Stimulated activated CD4-positive, alpha-beta T cell treated with anti-CD3 and anti-CD28 coated beads, Interleukin-12 subunit alpha, Interleukin-12 subunit beta, amount 100 ng/mL, for 4 hours (primary cell): ENCODE data around the gene MRPL36.

Experiments
- DNase-seq: peaks from one replicate; pipeline ENCODE4 v3.0.0-alpha.2; 2020

MRPL36 gene

DNA sequence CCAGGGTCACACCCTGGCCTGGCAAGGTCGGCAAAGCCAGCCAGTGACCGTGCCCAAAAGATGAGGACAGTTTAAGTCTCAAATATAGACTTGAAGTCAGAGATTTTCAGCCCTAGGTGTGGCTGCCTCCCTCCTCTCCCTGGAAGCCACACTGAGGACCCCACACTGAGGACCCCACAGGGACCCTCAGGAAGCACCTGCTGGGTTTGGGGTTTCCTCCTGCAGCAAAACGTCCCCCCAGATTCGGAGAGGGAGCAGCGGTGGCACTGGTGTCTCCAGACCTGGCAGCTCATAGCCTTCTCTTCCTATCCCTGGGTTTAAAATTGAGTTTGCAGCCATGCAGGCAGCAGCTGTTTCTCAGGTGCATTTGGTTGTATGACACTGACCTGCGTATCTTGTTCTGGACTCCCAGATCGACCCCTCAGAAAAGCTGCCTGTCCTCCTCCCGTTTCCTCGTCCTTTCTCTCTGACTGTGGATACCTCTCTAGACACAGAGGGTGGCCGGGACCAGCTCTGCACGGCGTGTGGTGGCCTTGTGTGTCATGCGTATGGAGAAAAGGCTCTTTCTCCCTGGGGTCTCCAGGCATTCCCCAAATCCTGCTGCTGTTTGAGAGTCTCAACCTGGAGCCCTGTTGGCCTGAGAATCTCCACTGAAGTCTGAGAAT, 36.6 kb downstream of the MRPL36 start:
- DNase-seq = no peak

DNA sequence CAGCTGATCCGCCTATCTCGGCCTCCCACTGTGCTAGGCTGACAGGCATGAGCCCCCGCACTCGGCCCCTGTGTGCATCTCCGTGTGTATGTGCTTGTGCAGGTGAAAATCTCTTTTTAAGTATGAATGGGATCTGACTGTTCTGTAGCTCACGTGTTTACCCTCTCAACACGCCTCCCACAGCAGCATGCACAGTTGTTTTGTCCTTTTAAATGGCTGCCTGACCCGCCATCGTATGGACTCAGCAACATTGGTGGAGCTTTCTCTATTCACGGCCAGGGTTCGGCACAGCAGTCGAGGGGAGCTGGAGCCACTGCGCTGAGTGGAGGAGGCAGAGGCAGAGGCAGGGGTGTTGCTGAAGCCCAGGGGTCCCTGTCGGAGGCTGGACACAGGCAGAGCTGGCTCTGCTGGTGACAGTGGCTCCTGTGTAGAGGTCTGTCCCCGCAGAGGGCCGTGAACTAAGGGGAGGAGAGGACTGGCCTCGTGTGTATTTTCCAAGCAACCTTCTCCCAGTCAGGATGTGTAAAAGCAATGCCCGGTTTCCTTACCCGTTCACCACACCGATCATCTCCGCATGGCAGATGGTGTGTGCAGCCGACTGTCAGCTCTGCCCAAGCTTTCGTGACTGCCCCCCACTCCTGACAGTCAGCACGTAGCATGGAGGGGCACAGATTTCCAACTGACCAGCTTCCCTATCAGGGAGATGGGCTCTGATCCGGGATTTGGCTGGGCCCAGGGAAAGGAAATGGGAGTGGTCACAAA, 37.3 kb downstream of the MRPL36 start:
- no peak for DNase-seq

DNA sequence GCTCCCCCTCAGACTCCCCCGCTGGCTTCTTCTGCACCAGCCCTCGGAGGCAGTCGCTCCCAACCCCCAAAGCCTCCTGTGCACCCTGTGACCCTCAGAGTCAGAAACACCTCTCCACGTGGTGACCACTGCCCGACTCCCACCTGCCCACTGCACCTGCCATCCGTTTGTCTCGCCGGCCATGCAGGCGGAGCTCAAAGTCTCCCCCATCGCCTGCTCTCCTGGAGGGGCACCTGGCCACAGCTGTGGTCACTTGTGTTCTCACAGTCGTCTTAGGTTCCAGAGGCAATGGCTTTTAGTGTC, 38.2 kb downstream of the MRPL36 start:
- no peak for DNase-seq

DNA sequence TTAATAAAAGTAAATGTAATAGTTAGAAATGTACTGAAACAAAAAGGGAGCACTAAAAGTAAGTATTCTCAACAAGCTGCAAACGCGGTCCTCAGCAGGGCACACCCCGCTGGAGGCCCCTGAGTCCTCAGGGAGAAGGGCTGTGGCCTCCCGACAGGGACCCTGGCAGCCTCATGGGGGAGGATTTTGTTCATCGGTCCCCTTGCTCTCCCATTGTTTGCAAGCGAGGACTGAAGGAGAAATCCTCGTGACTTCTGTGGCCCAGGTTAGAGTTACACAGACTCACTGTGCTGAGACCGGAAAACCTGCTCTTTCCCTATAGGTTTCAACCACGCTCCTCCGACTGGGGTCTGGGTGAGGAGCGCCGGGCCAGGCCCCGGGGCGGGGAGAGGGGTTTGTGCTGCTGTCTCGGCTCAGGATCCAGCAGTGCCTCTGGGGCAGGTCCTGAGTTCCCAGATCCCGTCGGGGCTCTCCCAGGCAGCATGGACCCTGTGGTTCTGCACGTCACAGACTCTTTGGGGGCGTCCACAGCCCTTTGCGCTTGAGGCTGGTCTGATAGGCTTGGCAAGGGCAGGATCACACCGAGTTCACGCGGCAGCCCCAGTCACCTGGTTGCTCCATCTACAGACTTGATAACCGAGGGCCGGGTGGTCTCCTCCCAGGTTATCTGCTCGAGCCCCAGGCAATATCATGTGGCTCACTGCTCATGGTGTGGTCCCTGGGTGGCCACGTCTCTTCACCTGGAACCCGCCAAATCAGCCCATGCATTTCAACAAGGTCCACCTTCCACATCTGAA, 38.8 kb downstream of the MRPL36 start:
- DNase-seq = no peak

DNA sequence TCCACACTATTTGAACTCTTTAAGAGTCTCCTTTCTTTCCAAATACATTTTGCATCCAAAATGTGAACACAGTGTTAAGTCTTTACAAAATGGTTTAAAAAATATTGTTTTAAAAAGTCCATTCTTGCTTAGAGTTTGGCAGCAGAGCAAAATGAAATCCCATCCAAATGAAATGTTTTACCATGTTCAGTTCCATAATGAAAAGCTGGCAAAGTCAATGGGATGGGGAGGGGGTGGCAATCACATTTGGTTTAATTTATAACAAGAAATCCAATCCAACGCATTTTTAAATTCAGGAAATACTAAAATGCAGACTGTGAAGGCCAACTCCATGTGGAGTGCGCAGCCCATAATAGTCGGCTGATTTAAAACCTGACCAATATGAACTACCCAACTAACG, 39.4 kb downstream of the MRPL36 start:
- DNase-seq = no peak

DNA sequence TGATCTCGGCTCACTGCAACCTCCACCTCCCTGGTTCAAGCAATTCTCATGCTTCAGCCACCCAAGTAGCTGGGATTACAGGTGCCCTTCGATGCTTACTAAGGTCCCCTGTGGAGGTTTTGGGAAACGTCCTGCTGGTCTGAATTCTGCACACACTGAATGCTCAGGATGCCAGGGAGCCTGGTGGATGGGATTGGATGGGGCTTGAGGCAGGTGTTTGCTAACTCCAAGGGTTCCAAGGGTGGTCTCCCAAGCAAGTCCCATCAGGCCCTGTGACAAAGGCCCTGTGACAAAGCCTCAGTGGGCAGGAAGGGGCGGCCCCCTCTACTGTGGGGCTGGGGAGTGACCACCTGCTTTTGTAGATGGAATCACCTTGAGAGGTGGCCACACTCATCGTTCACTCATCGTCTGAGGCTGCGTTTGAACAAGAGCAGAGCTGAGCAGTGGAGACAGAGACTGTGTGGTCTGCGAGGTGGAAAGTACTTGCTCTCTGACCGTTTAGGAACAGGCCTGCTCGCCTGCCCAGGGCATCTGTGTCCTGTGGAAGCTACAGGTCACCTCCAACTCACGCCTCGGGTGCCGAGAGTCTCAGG, 40.2 kb downstream of the MRPL36 start:
- no peak for DNase-seq

DNA sequence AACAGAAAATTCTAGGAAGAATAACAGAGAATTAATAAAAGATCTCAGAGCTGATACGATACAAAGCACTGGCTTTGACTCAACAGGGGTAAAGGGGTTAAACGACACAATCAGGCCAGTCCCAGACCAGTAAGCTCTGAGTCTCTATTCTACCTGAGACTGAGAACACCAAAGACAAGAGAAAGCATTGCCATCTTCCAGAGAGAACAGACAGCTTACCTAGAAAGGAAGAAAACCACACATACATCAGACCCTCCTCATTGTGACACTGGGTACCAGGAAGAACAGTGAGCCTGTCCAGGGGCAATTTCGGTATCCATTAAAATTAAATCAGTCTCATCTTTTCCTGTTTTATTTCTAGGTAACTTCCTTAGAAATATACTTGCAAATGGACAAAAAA, 41.1 kb downstream of the MRPL36 start:
- no peak for DNase-seq

DNA sequence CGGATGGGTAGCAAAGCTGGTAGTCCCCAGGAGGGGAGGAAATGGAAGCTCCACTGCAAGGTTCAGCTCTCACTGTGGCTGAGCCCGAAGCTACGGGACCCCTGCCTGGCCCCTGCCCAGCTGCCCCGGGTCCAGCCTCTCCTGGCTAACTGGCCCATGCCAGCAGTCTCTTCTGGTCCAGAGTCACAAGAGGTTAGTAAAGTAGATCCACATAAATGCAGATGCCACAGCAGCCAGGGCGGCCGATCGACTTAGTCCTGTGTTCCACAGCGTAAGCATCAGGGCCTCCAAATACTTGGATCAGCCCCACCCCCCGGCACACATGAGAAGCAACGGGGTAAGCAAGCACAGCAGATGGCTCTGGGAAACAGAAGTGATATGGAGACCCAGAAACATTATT, 42.1 kb downstream of the MRPL36 start:
- no peak for DNase-seq

DNA sequence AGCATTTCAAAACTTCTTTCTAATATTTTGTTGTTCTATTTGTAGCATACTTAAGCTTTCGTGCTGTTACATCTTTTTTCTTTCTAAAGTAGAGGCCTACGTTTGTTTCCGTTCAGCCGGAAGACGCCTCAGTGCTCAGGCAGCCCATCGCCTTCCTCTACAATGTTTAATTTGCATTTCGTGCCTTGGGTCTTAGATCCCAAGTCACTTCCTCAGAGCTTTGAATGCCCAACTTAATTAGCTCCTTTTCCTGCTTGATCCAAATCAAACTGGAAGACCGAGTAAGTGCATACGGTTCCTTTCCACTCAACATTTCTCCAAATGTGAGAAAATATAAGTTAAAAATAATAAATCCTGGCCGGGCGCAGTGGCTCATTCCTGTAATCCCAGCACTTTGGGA, 43.2 kb downstream of the MRPL36 start:
- no peak for DNase-seq

DNA sequence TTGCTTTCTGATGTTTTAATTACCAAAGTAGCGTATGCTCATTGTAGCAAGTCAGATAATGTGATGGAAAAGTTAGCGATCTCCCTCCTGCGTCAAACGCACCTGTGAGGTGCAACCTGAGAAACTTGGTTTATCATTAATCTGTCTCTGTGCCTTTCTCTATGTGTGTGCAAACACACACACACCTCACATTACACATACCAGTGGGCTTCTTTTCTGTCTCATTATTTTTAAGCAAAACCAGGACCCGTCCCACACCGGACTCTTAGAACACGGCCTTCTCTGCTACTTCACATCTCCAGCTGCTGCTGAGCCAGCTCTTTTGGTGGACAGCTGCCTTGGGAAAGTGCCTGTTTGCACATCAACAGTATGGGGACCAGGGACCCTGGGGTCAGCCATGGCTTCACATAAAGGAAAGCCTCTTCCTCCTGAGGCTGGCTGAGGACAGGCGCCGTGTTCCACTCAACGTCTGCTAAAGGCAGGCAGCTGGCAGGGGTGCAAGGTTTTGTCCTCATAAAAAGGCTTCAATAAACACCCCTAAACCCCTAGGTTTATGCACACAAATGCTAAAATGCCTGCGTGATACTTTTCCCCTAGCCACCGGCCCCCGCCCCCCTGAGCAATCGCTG, 44.2 kb downstream of the MRPL36 start:
- no peak for DNase-seq

DNA sequence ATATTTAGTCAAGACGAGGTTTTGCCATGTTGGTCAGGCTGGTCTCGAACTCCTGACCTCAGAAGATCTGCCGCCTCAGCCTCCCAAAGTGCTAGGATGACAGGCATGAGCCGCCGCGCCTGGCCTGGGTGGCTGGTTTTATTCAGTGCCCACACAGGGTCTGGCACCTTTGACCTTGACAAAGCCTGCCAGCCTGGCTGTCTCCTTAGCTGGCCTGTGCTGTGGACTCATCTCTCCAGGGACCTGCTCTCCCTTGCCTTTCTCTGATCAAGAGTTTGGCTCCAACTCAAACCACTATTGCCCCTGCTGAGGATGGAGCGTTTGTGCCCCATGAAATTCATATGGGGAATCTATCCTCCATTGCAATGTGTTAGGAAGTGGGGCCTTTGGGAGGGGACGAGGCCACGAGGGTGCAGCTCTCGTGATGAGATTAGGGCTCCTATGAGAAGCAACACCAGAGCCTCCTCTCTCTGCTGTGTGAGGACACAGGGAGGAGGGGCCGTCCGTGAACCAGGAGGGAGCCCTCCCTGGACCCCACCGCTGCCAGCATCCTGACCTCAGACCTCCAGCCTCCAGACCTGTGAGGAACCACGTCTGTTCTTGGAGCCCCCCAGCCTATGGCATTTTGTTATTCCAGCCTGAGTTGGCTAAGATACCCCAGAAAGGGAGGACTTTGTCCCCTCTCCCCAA, 45.0 kb downstream of the MRPL36 start:
- no peak for DNase-seq

DNA sequence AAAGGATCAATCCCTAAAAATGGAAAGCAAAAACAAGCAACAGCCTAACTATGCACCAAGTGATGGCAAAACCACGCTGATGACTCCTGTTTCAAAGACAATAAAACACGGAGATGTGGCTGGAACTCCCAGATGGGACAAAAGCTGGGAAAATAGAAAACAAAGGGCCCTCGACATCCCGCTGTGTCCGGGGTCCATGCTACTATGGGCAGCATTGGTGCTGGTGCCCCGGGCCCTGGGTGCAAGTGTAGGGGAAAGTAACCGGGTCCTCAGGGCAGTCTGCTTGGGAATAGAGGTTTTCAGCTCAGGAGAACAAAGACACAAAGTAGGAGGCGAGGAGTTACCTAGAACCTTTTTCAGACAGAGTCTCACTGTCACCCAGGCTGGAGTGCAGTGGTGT, 46.1 kb downstream of the MRPL36 start:
- DNase-seq = no peak

DNA sequence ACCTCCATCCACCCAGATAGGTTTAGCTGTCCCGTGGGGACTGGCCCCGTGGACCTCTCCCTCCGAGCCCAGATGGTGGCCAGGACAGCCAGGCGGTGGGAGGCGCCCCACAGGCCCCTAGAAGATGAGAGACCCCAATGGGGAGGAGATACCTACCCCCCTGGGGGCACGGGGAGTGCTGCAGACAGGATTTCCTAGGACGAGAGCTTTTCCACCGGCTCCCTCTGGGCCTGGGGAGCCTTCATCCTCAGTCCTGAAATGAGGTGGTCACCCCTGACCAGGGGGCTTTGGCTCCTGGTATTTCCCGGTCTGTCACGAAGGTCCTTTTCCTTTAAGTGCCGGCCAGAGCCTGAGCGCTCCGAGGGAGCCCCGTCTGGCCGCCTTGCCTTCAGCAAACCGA, 46.8 kb downstream of the MRPL36 start:
- DNase-seq = no peak

DNA sequence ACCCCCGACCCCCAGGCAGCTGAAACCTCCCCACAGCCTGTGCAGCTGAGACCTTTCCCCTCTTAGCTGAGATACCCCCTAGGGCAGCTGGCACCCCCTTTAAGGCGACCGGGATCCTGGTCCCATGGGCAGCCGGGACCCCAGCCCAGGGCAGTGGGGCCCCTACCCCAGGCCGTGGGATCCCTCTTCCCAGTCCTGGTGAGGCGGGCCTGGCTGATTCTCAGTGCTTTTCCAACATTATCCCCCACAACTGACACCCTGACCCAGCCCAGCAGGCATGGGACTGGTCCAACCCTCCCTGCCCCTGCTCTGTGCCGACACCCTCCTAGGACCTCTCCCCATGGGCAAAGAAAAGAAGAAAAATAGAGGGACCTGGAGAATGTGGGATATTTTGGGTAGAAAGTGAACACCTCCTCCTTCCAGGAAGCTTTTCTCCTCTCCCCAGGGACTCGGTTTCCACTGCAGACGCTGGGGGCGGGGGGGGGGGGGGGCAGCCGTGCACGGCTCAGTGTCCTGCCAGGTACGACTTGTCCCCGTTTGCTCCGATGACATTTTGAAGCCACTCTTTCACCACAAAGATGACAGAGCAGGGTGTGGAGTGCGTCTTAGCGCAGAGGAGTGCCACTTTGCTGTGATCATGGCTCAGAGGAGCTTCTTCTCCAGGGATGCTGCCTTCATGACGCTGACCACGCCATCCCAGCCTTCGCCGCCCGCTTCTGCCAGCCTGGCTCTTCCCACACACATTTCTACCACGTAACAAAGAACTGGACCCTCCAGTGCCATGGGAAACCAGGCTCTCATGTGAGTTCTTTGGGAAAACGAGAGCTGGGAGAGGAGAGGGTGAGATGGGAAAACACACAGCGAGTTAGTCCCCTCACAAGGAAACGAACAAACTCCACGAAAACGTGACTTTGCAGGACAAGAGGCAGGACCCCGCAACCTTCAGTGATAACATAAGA, 47.5 kb downstream of the MRPL36 start:
- DNase-seq = no peak

DNA sequence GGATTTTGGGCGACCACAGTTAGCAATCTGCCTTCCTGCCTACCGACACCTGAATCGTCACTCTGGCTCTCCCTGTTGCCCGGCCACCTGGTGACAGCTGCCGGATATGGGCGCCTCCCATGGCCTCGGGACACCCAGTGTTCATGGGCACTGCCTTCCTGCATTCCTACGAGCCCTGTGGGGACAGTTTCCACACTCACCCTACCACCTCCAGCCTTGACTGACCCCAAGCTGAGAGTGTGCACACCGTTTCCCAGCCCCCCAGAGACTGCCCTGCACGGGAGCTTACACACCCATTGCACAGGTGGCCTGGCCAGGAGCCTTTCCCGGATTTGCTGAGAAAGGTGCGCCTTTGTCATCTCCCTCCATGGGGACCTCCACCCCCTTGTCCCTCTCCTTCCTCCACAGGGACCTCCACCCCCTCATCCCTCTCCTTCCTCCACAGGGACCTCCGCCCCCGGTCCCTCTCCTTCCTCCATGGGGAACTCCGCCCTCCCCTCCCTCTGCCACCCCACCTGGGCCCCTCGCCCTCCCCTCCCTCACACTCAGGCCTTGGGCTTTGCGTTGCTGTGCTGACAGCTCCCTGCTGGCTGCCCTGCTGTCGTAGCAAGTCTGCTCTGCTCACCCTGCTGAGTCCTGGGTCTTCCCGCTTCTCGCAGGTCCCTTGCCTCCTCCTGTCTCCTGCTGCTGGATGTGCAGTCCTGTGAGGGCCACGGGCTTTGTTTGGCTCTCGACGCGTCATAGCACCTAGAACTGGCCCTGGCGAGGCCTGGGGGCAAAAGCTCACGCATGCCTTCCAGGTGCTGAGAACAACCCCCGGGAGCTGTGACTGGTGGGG, 48.4 kb downstream of the MRPL36 start:
- no peak for DNase-seq

DNA sequence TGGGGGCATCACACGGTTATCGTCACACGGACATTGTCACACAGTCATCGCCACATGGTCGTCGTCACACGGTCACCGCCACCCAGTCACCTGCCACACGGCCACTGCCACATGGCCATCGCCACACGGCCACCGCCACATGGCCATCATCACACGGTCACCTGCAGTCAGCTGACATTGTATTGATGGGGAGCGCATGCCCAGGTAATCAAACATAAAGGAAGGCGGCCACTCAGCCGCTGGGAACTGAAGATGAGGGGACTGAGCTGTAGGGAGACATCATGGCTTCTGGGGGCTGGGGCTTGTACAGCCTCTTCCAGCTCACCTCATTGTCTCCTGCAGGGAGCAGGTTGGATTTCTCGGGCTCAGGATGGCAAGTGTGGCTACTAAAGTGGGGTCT, 49.2 kb downstream of the MRPL36 start:
- DNase-seq = no peak

DNA sequence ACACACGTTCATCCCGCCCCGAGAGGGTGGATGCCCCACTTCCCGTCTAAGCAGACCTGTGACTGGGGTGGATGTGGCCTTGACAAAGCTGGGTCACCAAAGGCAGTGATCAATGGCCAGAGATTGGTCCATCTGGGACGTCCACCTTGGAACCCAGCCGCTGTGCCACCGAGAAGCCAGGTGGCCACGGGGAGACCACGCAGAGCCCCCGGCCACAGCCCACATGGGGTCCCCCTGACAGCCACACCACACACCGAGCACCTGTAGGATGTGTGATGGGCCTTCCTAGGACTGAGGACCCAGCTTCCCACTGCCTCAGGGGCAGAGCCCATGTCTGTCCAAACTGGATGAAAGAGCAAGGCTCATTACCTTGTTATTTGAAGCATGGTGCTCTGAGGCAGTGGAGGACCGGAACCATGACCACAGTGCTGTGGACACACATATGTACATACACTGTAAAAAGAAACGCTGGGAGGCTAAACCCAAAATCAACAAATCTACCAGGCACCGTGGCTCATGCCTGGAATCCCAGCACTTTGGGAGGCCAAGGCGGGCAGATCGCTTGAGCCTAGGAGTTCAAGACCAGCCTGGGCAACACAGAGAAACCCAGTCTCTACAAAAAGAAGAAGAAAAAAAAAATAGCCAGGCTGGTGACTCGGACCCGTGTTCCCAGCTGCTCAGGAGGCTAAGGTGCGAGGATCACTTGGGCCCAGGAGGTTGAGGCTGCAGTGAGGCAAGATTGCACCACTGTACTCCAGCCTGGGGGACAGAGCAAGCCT, 50.1 kb downstream of the MRPL36 start:
- DNase-seq = no peak

DNA sequence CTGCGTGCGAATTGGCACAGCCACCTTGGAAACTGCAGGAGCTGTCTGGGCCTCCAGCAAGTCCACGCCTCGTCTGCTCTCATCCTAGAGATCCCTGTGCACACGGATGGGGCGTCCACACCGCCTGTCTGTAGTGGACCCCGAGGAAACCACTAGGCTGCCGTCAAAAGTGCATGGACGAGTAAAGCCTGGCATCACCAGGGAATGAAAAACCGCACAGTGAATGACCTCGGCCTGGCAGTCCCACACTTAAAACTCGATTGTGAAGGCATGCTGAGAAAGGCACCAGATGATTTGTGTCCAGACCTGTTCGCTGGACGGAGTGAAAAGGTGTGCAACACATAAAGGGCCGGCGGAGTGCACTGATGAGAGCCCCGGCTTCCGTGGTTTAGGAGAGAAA, 50.8 kb downstream of the MRPL36 start:
- DNase-seq = no peak
